ENCODE measurements around the gene PLD4.

PLD4 gene

GRCh38 chr14:104971447-104972240 is 47.0 kb downstream of the PLD4 start:
- Histone ChIP-seq H3K9me3 (no peaks in the 10 kb centered on the region), H3K4me1 (ENCODE audit: control insufficient read depth in 1 of 2, insufficient read depth in 1 of 2, low read depth in 1 of 2, low read length in 1 of 2) (no peaks in the 10 kb centered on the region), H3K36me3 (no peaks in the 10 kb centered on the region), H3K4me3 (ENCODE audit: low read depth in 1 of 2, low read length in 1 of 2) (no peak overlapping the region), H3K27ac (no peak overlapping the region), H3K27me3 (peaks cover 50% of the 10 kb centered on the region)
- TF ChIP-seq CTCF (IDR thresholded peaks at IDR 0.05): no peak

GRCh38 chr14:104972301-104973134 is 47.8 kb downstream of the PLD4 start:
- no peaks in the 10 kb centered on the region for H3K36me3 ChIP-seq
- no peak overlapping the region for H3K27ac ChIP-seq
- no peak for TF ChIP-seq CTCF (IDR thresholded peaks at IDR 0.05)
- peaks cover 2 to 3% of the 10 kb centered on the region in 2 experiments for H3K4me1 ChIP-seq (ENCODE audit: control insufficient read depth in 1 of 2, insufficient read depth in 1 of 2, low read depth in 1 of 2, low read length in 1 of 2)
- H3K9me3 ChIP-seq: no peaks in the 10 kb centered on the region
- H3K27me3 ChIP-seq: peaks cover 50% of the 10 kb centered on the region
- H3K4me3 ChIP-seq (ENCODE audit: low read depth in 1 of 2, low read length in 1 of 2): no peak overlapping the region

- Histone ChIP-seq H3K27ac (no peak overlapping the region), H3K36me3 (no peaks in the 10 kb centered on the region), H3K27me3 (peaks cover 50% of the 10 kb centered on the region), H3K4me3 (ENCODE audit: low read depth in 1 of 2, low read length in 1 of 2) (no peak overlapping the region), H3K4me1 (ENCODE audit: control insufficient read depth in 1 of 2, insufficient read depth in 1 of 2, low read depth in 1 of 2, low read length in 1 of 2) (peaks cover 7 to 8% of the 10 kb centered on the region in 2 experiments), H3K9me3 (no peaks in the 10 kb centered on the region)
- TF ChIP-seq CTCF (IDR thresholded peaks at IDR 0.05): no peak
Observed at GRCh38 chr14:104973135-104973384, 48.4 kb downstream of the PLD4 start.

- no peaks in the 10 kb centered on the region for H3K36me3 ChIP-seq
- TF ChIP-seq CTCF (IDR thresholded peaks at IDR 0.05): no peak
- H3K9me3 ChIP-seq: no peaks in the 10 kb centered on the region
- peaks cover 50% of the 10 kb centered on the region for H3K27me3 ChIP-seq
- no peak overlapping the region for H3K4me3 ChIP-seq (ENCODE audit: low read depth in 1 of 2, low read length in 1 of 2)
- no peak overlapping the region for H3K27ac ChIP-seq
- H3K4me1 ChIP-seq (ENCODE audit: control insufficient read depth in 1 of 2, insufficient read depth in 1 of 2, low read depth in 1 of 2, low read length in 1 of 2): peaks cover 7 to 11% of the 10 kb centered on the region in 2 experiments
Observed at GRCh38 chr14:104973385-104974145, 48.9 kb downstream of the PLD4 start.

- peaks cover 7 to 11% of the 10 kb centered on the region in 2 experiments for H3K4me1 ChIP-seq (ENCODE audit: control insufficient read depth in 1 of 2, insufficient read depth in 1 of 2, low read depth in 1 of 2, low read length in 1 of 2)
Observed at GRCh38 chr14:104974146-104974541, 49.5 kb downstream of the PLD4 start.

More at GRCh38 chr14:104974146-104974541, 49.5 kb downstream of the PLD4 start:
- Histone ChIP-seq H3K9me3 (no peaks in the 10 kb centered on the region), H3K36me3 (no peaks in the 10 kb centered on the region), H3K27ac (no peak overlapping the region), H3K27me3 (peaks cover 50% of the 10 kb centered on the region), H3K4me3 (ENCODE audit: low read depth in 1 of 2, low read length in 1 of 2) (no peak overlapping the region)
- TF ChIP-seq CTCF (IDR thresholded peaks at IDR 0.05): no peak

All from neutrophil (primary cell).